ENCODE measurements around the gene TMEM132D. TPM values are rescaled to one million over a fixed set of nuclear protein-coding genes. Genes with fewer than 3 reads are reported as not detected.

Gene TMEM132D
- total RNA-seq, 3 donors from 2014 or later, result 0.09 to 0.24 (median 0.12) TPM

DNA sequence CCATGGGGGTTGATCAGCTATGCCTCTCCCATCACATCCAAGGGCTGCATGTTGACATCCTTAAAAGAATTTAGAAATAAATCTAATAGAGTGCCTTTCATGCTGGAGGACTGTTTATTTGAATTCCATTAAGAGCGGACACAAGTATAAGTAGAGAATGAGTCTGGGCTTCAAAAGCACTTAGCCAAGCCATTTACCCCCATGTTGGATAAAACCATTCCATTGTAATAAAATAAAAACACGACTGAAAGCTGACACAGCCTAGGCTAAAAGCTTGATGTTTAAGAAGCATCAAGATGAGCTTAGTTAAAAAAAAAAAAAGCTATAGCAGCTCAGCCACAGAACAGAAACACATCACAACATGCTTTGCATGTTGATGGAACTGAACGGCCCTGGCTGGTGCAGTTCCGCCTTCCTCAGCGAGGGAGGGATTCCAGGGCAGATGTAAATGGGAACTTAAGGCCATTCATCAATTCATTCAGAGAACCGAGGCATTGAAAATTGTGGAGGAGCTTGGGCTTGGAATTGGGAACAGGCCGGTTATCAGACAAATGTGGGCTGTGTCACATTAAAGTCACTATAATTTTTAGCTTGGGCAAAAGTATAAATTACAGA, 41.2 kb downstream of the TMEM132D start:
- Histone ChIP-seq H3K4me3 (no peak overlapping the region), H3K36me3 (ENCODE audit: low read depth) (no peaks in the 10 kb centered on the region), H3K4me1 (ENCODE audit: low read depth) (no peaks in the 10 kb centered on the region), H3K9me3 (peaks cover 18% of the 10 kb centered on the region)
- no peak for DNase-seq
- TF ChIP-seq, protein P1, sequence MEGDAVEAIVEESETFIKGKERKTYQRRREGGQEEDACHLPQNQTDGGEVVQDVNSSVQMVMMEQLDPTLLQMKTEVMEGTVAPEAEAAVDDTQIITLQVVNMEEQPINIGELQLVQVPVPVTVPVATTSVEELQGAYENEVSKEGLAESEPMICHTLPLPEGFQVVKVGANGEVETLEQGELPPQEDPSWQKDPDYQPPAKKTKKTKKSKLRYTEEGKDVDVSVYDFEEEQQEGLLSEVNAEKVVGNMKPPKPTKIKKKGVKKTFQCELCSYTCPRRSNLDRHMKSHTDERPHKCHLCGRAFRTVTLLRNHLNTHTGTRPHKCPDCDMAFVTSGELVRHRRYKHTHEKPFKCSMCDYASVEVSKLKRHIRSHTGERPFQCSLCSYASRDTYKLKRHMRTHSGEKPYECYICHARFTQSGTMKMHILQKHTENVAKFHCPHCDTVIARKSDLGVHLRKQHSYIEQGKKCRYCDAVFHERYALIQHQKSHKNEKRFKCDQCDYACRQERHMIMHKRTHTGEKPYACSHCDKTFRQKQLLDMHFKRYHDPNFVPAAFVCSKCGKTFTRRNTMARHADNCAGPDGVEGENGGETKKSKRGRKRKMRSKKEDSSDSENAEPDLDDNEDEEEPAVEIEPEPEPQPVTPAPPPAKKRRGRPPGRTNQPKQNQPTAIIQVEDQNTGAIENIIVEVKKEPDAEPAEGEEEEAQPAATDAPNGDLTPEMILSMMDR (IDR thresholded peaks at IDR 0.05), result no peak
- intact Hi-C loops (cut with DNase I, micrococcal nuclease), result no loop called here
- ATAC-seq, result no peak

DNA sequence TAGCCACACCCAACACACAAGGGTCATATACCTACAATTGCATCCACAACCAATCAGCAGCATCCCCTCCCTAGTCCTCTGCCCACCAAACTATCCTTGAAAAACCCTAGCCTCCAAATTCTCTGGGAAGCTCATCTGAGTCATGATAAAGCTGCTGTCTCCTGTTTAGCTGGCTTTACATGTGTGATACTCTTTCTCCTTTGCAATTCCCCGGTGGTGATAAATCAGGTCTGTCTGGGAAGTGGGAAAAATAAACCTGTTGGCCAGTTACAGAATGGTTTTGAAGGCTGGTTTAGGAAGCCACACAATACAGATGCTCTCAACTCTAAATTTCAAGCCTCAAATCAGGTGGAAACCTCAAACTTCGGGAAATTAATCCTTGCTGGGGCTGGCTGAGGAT, 41.9 kb downstream of the TMEM132D start:
- TF ChIP-seq, protein P1 (IDR thresholded peaks at IDR 0.05), result no peak
- no peak for DNase-seq
- Histone ChIP-seq H3K9me3 (peaks cover 18% of the 10 kb centered on the region), H3K4me3 (no peak overlapping the region), H3K36me3 (ENCODE audit: low read depth) (no peaks in the 10 kb centered on the region), H3K4me1 (ENCODE audit: low read depth) (no peaks in the 10 kb centered on the region)
- no peak for ATAC-seq
- intact Hi-C loops (cut with DNase I, micrococcal nuclease), result no loop called here

DNA sequence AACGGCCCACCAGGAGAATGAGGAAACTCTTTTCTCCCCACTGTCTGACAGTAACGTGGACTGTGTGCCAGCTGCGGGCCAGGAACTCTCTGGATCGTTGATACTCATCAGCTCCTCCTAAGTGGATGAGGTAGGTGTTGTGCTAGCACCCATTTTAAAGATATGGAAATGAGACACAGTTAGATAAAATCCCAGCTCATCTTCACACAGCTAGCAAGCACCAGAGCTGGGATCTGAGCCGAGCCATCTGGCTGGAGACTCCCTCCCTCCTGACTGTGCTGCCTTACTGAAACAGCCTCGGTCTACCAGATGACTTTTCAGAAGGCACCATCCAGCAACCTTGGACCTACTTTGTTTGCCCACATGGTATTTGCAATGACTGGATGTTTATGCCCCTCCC, 49.2 kb downstream of the TMEM132D start:
- DNase-seq, result no peak
- Histone ChIP-seq H3K9me3 (no peaks in the 10 kb centered on the region), H3K4me1 (ENCODE audit: low read depth) (no peaks in the 10 kb centered on the region), H3K36me3 (ENCODE audit: low read depth) (no peaks in the 10 kb centered on the region), H3K4me3 (no peak overlapping the region)
- TF ChIP-seq, protein P1 (IDR thresholded peaks at IDR 0.05), result no peak
- ATAC-seq, result no peak
- intact Hi-C loops (cut with DNase I, micrococcal nuclease), result no loop called here

DNA sequence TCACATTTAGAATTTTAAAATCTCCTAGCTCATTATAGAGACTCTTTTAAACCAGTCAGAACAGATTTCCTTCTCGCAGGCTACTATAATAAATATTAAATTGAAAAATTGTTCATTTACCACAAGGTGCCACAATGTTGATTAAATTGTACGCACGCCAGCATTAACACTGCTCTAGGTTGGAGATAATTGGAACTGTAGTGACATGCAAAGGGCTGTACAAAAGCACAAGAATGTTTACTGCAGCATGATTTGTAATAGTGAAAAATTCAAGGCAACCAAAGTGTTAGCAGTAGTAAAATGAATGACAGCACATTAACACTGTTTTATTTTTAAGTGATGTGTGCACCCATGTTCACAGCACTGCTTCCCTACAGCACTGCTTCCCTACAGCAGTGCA, 52.5 kb downstream of the TMEM132D start:
- H3K9me3 ChIP-seq, result no peaks in the 10 kb centered on the region
- ATAC-seq, result no peak
- H3K36me3 ChIP-seq (ENCODE audit: low read depth), result no peaks in the 10 kb centered on the region
- H3K4me3 ChIP-seq, result no peak overlapping the region
- intact Hi-C loops (cut with DNase I, micrococcal nuclease), result no loop called here
- TF ChIP-seq, protein P1 (IDR thresholded peaks at IDR 0.05), result no peak
- DNase-seq, result no peak
- no peaks in the 10 kb centered on the region for H3K4me1 ChIP-seq (ENCODE audit: low read depth)

DNA sequence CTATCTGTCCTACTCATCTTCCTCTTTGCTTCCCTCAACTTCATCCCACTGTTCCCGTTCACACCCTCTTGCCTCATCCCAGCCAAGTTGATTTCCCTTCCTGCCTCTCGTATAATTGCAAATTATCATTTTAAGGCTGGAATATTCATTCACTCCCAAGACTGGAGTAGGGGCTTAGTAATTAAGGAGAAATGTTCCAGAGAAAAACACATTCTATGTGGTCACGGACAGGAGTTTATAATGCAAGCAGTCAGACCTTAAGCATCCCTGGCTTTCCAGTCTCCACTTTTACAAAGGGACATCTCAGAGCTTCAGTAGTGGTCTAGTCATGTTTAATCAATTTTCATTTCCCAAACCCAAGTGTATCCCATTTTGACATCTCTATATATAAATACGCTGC, 54.9 kb downstream of the TMEM132D start:
- ATAC-seq (no peak), DNase-seq (no peak)
- intact Hi-C loops (cut with DNase I, micrococcal nuclease), result no loop called here
- H3K36me3 ChIP-seq (ENCODE audit: low read depth), result no peaks in the 10 kb centered on the region
- H3K4me3 ChIP-seq, result no peak overlapping the region
- no peaks in the 10 kb centered on the region for H3K4me1 ChIP-seq (ENCODE audit: low read depth)
- H3K9me3 ChIP-seq, result no peaks in the 10 kb centered on the region
- TF ChIP-seq, protein P1 (IDR thresholded peaks at IDR 0.05), result no peak

DNA sequence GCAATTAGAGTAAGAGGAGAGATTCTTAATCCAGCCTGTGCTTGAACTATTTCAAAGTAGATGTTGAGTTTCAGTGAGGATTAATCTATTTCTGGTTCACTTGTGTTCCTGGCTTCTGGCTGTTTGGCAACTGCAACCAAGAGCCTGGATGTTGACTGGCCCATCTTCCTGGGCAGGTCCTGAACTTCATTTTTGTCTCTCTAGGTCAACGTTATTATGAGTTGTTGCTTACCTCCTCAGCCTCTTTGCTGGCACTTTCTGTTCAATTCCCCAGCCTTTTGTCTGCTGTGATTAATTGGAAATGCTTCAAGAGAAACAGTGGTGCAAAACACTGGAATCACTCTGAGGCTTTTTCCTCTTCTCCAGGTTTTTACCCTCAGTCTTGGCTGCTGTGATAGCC, 56.8 kb downstream of the TMEM132D start:
- TF ChIP-seq, protein P1 (IDR thresholded peaks at IDR 0.05), result no peak
- Histone ChIP-seq H3K4me3 (no peak overlapping the region), H3K4me1 (ENCODE audit: low read depth) (no peaks in the 10 kb centered on the region), H3K9me3 (no peaks in the 10 kb centered on the region), H3K36me3 (ENCODE audit: low read depth) (no peaks in the 10 kb centered on the region)
- ATAC-seq (no peak), DNase-seq (no peak)
- intact Hi-C loops (cut with DNase I, micrococcal nuclease), result no loop called here

Data from mucosa of descending colon (tissue), 3 donors.